GM11168 (cell line): ENCODE measurements around the gene TNP1.

Experiments
- in situ Hi-C: fragments of 300-500 bp; cut with MboI; formaldehyde crosslinking; loops from one replicate; pipeline ENCODE4 v1.12.0; 2022; ENCODE audit warnings: low sequenced_read_pairs; ENCODE audit not compliant: unreplicated experiment

The TNP1 gene

GRCh38 chr2:216849987-216850386, 9.9 kb downstream of the TNP1 start:
- in situ Hi-C loops = no loop called here

DNA sequence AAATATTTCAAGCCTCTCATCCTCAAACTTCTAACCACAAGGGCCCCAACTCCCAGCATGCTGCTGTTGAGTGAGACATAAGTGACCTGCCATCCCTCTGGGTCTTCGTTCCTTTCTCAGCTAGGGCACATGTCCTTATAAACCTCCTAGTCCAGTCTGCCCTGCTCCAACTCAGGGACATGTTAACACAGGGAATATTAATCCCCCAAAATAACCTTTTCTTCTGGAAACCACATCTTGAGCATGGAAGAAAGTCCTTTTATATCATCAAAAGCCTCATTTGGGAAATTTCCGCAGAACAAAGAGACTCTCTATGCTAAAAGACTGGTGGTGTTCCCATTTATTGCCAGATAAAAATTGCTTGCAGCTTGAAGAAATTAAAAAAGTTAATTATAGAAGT, 14.4 kb downstream of the TNP1 start:
- in situ Hi-C loops = no loop called here

DNA sequence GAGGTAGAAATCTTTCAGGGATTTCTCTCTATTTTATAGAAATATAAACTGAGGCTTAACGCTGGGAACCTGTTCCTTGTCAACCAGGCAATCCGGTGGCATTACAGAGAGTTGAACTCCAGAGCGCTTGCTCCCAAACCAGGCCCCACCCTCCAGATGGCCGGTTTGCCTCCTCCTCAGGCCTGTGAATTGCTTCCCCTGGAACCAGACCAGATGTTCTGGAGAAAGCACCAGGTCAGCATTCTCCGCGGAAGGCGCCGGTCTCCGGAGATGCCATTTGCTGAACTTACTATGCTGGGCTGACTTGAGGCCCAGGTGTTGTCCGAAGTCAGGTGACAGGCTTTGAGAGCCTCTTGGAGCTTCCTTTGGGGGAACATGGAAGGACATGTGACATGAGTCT, 17.2 kb downstream of the TNP1 start:
- in situ Hi-C loops = no loop called here

GRCh38 chr2:216839688-216840087, 20.2 kb downstream of the TNP1 start:
- in situ Hi-C loops = no loop called here

DNA sequence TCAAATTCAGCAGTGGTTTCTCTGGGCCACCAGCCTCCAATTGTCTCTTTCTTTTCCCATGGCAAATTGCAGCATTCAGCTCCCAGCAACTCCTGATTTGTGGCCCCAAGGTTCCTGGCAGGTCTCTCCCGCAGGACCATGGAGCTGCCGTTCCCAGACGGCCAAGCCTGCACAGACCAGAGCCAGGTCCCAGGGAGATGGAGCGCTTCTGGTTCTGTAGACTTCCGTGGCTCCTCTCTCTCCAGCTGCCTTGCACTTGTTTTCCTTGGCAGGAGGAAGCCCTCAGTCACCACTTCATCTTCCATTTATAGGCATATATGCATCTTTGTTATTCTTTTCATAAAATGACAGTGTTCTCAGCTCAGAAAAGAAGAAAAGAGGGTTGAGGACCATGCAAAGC, 21.7 kb downstream of the TNP1 start:
- in situ Hi-C loops = no loop called here

DNA sequence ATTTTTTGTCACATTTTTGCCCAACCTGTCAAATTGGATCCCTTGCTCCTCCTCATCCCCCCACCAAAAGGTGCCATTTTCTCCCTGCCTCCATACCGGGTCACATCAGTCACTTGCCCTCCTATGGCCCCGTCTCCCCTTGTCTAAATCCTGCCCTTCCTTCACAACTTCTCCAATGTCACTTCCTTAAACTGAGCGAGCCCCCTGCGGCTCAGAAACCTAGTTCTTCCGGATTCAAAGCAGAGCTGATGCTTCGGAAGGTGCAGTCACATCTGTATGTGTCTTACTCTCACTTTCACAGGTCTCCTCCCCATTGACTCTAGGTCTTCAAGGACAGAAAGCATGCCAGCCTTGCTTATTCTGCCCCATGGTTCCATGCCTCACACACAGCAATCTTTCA, 22.1 kb downstream of the TNP1 start:
- in situ Hi-C loops = no loop called here

- in situ Hi-C loops = no loop called here
These were observed 26.8 kb downstream of the TNP1 start for GRCh38 chr2:216833061-216833460.

- in situ Hi-C loops = no loop called here
These were observed 29.5 kb downstream of the TNP1 start for GRCh38 chr2:216830346-216830745.

DNA sequence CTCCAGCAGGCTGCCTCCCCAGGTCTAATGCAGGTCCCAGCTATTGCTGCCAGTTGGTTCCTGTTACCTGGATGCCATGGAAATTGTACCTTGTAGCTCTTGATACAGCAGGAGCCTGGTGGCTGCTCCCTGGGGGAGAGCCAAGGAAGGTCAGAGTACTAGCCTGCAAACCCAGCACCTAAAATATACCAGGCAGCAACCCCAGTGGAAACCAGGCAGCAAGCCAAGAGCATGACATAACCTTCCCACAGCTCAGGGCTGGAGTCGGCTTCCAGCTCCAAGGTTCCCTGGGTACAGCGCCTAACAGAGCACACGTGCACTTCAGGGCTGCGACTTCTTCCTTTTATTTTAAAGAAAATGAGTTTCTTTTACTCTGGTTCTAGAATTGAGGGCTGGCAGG, 30.3 kb downstream of the TNP1 start:
- in situ Hi-C loops = no loop called here

DNA sequence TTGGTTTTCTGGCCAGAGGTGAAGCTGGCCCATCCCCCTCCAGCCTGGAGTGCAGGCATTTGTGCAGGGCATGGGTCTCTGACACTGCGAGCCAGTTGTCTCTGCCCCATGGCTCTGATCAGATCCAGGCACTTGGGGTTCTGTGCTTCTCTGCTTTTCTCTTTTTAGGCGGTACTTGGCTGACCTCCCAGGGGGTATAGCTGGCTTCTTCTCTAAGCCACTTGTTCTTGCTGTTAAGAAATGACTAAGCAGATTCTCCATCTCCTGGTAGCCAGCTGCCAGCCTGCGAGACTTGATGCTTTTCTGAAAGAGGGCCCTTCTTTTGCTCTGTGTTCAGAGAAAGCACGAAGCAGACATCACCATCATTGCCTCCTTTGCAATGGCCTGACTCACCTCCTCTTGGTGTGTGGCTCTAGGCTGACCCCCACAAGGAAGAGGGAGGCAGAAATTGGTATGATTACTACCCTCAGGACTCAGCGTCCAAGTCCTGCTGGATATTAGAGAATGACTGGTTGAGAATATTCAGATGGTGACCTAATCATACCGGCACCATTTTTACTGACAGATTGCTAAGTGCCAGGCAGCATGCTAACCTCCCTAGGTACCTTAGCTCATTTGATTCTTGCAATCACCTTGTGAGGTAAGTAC, 32.7 kb downstream of the TNP1 start:
- in situ Hi-C loops = no loop called here

- in situ Hi-C loops = no loop called here
These were observed 37.4 kb downstream of the TNP1 start for GRCh38 chr2:216822470-216822869.

GRCh38 chr2:216820709-216821108, 39.2 kb downstream of the TNP1 start:
- in situ Hi-C loops = no loop called here

GRCh38 chr2:216819766-216820165, 40.1 kb downstream of the TNP1 start:
- in situ Hi-C loops = no loop called here

DNA sequence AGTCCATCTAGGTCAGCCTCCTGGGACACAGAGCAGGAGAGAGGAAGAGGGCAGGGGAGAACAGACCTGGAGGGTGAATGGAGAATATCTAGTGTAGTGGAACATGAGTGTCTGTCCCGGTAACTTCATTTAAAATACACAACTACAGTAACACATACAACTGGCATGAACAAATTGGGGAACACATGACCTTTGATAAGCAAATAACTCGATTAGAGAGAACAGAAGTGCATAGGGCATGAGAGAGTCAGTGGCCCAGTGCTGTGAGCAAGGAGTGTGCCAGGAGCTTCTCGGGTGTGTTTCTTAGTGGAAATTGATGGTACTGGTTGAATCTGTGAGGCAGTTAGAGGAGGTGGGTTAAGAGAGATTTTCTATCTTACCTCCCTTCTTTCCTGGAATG, 40.8 kb downstream of the TNP1 start:
- in situ Hi-C loops = no loop called here

GRCh38 chr2:216810399-216811160, 49.3 kb downstream of the TNP1 start:
- in situ Hi-C loops = no loop called here
